GM18526 (cell line): Measurements from ENCODE around the gene LYSMD1.

Source experiments
- POLR2A ChIP-seq: IDR thresholded peaks from 3 replicates; pipeline ENCODE4 v1.6.1; 2011; ENCODE audit not compliant: insufficient read length; ENCODE audit errors: extremely low read depth

The LYSMD1 gene

GRCh38 chr1:151146072-151146411, 19.7 kb downstream of the LYSMD1 start:
- TF ChIP-seq POLR2A = no peak

- TF ChIP-seq POLR2A = no peak
These were observed 20.2 kb downstream of the LYSMD1 start for GRCh38 chr1:151145304-151146071.

- no peak for TF ChIP-seq POLR2A
These were observed 21.0 kb downstream of the LYSMD1 start for GRCh38 chr1:151144474-151145303.

GRCh38 chr1:151143986-151144385, 21.7 kb downstream of the LYSMD1 start:
- TF ChIP-seq POLR2A = no peak

GRCh38 chr1:151143057-151143435, 22.7 kb downstream of the LYSMD1 start:
- no peak for TF ChIP-seq POLR2A

GRCh38 chr1:151142411-151143056, 23.2 kb downstream of the LYSMD1 start:
- no peak for TF ChIP-seq POLR2A

GRCh38 chr1:151137789-151138188, 27.9 kb downstream of the LYSMD1 start:
- TF ChIP-seq POLR2A = no peak

- no peak for TF ChIP-seq POLR2A
These were observed 30.0 kb downstream of the LYSMD1 start for GRCh38 chr1:151135433-151136385.

- no peak for TF ChIP-seq POLR2A
These were observed 30.7 kb downstream of the LYSMD1 start for GRCh38 chr1:151134991-151135390.

- no peak for TF ChIP-seq POLR2A
These were observed 31.3 kb downstream of the LYSMD1 start for GRCh38 chr1:151134396-151134795.

GRCh38 chr1:151133018-151133806, 32.5 kb downstream of the LYSMD1 start:
- no peak for TF ChIP-seq POLR2A

GRCh38 chr1:151132335-151133017, 33.2 kb downstream of the LYSMD1 start:
- no peak for TF ChIP-seq POLR2A

- TF ChIP-seq POLR2A = no peak
These were observed 33.9 kb downstream of the LYSMD1 start for GRCh38 chr1:151131701-151132334.
